Measurements from ENCODE around the gene HADHB. TPM values are rescaled to one million over a fixed set of nuclear protein-coding genes. Genes with fewer than 3 reads are reported as not detected.

Gene HADHB
- total RNA-seq, 4 donors from 2014 or later = 57.6 to 150 (median 85.1) TPM

DNA sequence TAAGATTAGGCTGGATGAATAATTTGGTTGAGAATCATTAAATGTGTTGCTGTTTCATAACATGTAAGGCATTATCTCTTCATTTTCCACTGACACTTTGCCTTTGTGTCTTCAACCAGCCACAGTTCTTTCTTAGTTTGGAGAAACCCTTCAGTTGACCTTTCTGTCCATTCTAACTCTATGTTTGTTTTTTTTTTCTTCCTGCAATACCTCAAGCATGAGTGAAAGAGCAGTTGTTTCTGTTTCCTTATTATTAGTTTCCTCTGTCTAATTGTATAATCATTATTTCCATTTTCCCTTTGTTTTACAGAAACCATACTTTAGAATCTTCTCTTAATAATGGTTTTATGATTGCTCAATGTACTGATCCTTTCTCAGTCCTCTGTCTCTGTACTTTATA lies 25.6 kb downstream of the HADHB start:
- no peak for DNase-seq
- H3K4me1 ChIP-seq = peaks cover 17 to 61% (median 31%) of the 10 kb centered on the region in 3 donors
- intact Hi-C loops (cut with DNase I) = no loop called here
- H3K27me3 ChIP-seq = no peaks in the 10 kb centered on the region
- TF ChIP-seq, protein P1, sequence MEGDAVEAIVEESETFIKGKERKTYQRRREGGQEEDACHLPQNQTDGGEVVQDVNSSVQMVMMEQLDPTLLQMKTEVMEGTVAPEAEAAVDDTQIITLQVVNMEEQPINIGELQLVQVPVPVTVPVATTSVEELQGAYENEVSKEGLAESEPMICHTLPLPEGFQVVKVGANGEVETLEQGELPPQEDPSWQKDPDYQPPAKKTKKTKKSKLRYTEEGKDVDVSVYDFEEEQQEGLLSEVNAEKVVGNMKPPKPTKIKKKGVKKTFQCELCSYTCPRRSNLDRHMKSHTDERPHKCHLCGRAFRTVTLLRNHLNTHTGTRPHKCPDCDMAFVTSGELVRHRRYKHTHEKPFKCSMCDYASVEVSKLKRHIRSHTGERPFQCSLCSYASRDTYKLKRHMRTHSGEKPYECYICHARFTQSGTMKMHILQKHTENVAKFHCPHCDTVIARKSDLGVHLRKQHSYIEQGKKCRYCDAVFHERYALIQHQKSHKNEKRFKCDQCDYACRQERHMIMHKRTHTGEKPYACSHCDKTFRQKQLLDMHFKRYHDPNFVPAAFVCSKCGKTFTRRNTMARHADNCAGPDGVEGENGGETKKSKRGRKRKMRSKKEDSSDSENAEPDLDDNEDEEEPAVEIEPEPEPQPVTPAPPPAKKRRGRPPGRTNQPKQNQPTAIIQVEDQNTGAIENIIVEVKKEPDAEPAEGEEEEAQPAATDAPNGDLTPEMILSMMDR (IDR thresholded peaks at IDR 0.05) = no peak
- no peak for TF ChIP-seq POLR2A (IDR thresholded peaks at IDR 0.05)
- peak overlapping the region; percentile 8 to 69 (median 41) for H3K27ac ChIP-seq
- no peak overlapping the region for H3K4me3 ChIP-seq
- peaks cover 0 to 29% (median under 1%) of the 10 kb centered on the region in 3 donors for H3K36me3 ChIP-seq
- no peaks in the 10 kb centered on the region for H3K9me3 ChIP-seq

DNA sequence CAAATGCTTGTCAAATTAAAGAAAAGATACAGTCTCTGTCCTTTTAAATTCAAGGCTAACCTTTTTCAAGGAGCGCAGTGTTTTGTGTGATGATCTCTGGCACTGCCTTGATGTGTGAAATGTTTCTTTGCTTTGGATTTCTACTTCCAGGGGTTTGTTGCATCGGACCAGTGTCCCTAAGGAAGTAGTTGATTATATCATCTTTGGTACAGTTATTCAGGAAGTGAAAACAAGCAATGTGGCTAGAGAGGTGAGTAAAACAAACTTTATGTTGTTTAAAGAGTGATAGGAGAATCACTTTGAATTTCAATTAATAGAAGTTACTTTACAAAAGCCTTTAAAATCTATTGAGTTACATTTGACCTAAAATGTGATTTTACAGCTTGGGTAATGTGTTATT lies 28.8 kb downstream of the HADHB start:
- H3K4me3 ChIP-seq = no peak overlapping the region
- WGBS, 2 donors = 37 to 58% methylated on average over 2 of the region's 2 CpGs
- intact Hi-C loops (cut with DNase I) = no loop called here
- H3K27ac ChIP-seq = peak overlapping the region; percentile 15 to 87 (median 82)
- H3K9me3 ChIP-seq = no peaks in the 10 kb centered on the region
- no peak for DNase-seq
- TF ChIP-seq, protein P1 (IDR thresholded peaks at IDR 0.05) = no peak
- TF ChIP-seq POLR2A (IDR thresholded peaks at IDR 0.05) = no peak
- peaks cover 4 to 36% (median 14%) of the 10 kb centered on the region in 3 donors for H3K36me3 ChIP-seq
- H3K4me1 ChIP-seq = peaks cover 17 to 59% (median 35%) of the 10 kb centered on the region in 3 donors
- H3K27me3 ChIP-seq = no peaks in the 10 kb centered on the region

DNA sequence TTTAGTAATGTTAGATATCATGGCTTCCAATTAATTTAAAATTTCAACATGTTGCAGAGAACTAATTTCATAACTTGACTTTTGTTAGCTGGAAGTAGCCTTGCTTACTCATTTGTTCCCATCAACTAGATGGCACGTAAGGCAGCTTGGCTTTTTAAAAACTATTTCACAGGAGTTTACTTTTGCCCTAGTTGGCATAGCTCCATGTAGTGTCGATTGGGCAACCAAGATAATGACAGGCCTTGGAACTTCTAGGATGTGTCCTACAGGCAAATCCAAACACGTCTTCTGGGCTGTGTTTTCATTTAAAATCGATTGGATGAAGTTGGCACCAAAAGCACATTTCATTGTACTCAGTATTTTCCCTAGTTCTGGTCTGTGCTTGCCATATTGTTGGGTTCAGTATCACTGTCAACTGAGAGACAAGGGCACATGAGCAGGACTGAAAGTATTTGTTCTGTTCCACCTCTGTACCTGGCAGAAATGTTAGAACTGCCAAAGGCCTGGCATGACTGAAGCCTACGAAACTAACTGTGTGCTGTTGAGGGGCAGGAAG lies 29.4 kb downstream of the HADHB start:
- Histone ChIP-seq H3K36me3 (peaks cover 10 to 42% (median 15%) of the 10 kb centered on the region in 3 donors), H3K27me3 (no peaks in the 10 kb centered on the region), H3K9me3 (no peaks in the 10 kb centered on the region), H3K4me1 (peaks cover 17 to 53% (median 31%) of the 10 kb centered on the region in 3 donors), H3K27ac (peak overlapping the region; percentile 46 to 87 (median 82)), H3K4me3 (peak overlapping the region in 1 of 4 donors; percentile 9)
- intact Hi-C loops (cut with DNase I) = no loop called here
- 13 to 24% methylated on average over 5 of the region's 5 CpGs for WGBS, 2 donors
- DNase-seq = no peak
- TF ChIP-seq, protein P1 (IDR thresholded peaks at IDR 0.05) = no peak
- no peak for TF ChIP-seq POLR2A (IDR thresholded peaks at IDR 0.05)

DNA sequence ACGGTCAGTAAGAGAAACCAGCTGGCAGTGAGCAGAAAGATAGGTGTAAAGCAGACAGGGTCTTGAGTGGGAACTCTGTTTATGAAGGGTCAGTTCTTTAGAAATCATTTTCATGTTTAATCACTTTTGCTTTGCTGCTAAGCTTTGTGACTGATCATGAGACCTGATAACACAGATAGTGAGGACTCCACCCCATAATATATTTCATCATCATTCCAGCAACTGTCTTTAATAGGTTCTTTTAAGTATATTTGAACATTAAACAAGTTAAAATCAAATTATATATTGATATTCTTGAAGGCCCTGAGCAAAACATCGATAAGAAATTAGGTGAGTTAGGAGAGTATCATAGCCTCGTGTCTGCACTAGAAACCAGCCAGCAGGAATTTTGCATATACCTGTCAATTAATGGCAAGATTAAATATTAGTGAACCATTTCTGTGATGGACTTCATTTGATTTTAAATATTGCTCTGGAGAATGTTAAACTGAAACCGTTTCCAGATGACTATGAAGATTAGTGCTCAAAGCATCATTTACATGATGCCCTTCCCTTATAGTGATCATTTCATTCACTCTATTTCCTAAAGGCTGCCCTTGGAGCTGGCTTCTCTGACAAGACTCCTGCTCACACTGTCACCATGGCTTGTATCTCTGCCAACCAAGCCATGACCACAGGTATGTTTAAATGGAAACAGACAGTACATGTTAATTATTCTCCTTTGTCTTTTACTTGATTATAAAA lies 31.9 kb downstream of the HADHB start:
- peaks cover 13 to 61% (median 36%) of the 10 kb centered on the region in 3 donors for H3K36me3 ChIP-seq
- no peaks in the 10 kb centered on the region for H3K27me3 ChIP-seq
- intact Hi-C loops (cut with DNase I) = no loop called here
- H3K4me1 ChIP-seq = peaks cover 13 to 46% (median 28%) of the 10 kb centered on the region in 3 donors
- peak overlapping the region in 2 of 4 donors; percentile 77 to 86 for H3K27ac ChIP-seq
- no peak overlapping the region for H3K4me3 ChIP-seq
- no peak for TF ChIP-seq POLR2A (IDR thresholded peaks at IDR 0.05)
- TF ChIP-seq, protein P1 (IDR thresholded peaks at IDR 0.05) = no peak
- no peak for DNase-seq
- H3K9me3 ChIP-seq = no peaks in the 10 kb centered on the region
- WGBS, 2 donors = 89 to 97% methylated on average over 4 of the region's 4 CpGs

DNA sequence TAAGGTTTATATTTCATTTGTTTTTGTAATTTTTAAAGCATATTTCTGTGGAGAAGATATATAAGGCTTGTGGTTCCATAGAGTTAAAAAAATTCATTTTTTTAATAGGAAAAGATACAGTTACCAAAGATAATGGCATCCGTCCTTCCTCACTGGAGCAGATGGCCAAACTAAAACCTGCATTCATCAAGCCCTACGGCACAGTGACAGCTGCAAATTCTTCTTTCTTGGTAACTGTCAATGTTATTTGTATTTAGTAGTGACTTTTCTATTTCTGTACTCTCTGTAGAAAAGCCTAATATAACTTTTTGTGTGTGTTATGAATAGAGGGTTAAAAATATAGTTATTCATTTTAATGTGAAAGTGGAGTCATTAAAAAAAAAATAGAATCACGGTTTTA lies 35.1 kb downstream of the HADHB start:
- intact Hi-C loops (cut with DNase I) = no loop called here
- Histone ChIP-seq H3K4me3 (no peak overlapping the region), H3K27me3 (no peaks in the 10 kb centered on the region), H3K36me3 (peaks cover 13 to 82% (median 53%) of the 10 kb centered on the region in 3 donors), H3K4me1 (peaks cover 4 to 22% (median 8%) of the 10 kb centered on the region in 3 donors), H3K27ac (no peak overlapping the region), H3K9me3 (no peaks in the 10 kb centered on the region)
- WGBS, 2 donors = 90% methylated on average over 3 of the region's 3 CpGs
- TF ChIP-seq, protein P1 (IDR thresholded peaks at IDR 0.05) = no peak
- no peak for TF ChIP-seq POLR2A (IDR thresholded peaks at IDR 0.05)
- DNase-seq = no peak

Data from esophagus squamous epithelium (tissue), 5 donors.